Adrenal gland (tissue), 12 donors: ENCODE measurements around the gene PFN1. TPM values are rescaled to one million over a fixed set of nuclear protein-coding genes. Genes with fewer than 3 reads are reported as not detected.

Source experiments
- DNase-seq, 7 donors: peaks; one replicate each; pipeline ENCODE4 v3.0.0-alpha.2; 2019 to 2020
- H3K27ac ChIP-seq, 5 donors: fragments of 200-600 bp; sonication (generic) in 4 of 5; 1 replicate in 3 of 5; 2 replicates in 2 of 5; pipeline versions ENCODE4 v1.5.1 to v1.8.0; 2016 to 2020; ENCODE audit warnings: mild to moderate bottlenecking in 1 of 5
- H3K27me3 ChIP-seq: fragments of 200-600 bp; 2 replicates; pipeline ENCODE4 v1.8.0; 2021
- H3K36me3 ChIP-seq, 2 donors: fragments of 200-600 bp; replicated peaks in 1 of 2; 1 replicate in 1 of 2; 2 replicates in 1 of 2; pipeline versions ENCODE4 v1.5.1 to v1.8.0; 2018 to 2022
- H3K4me1 ChIP-seq, 2 donors: fragments of 200-600 bp; replicated peaks in 1 of 2; 1 replicate in 1 of 2; 2 replicates in 1 of 2; pipeline versions ENCODE4 v1.5.1 to v1.8.0; 2018 to 2021
- H3K4me3 ChIP-seq, 4 donors: fragments of 200-600 bp; sonication (generic) in 3 of 4; one replicate each; pipeline ENCODE4 v1.5.1; 2016 to 2018
- H3K9me3 ChIP-seq, 3 donors: fragments of 200-600 bp; sonication (generic) in 1 of 3; replicated peaks in 1 of 3; 1 replicate in 2 of 3; 2 replicates in 1 of 3; pipeline versions ENCODE4 v1.5.1 to v1.8.0; 2016 to 2021
- POLR2A ChIP-seq, 2 donors: fragments of 450-650 bp; IDR thresholded peaks; one replicate each; pipeline ENCODE4 v1.6.1; 2017; ENCODE audit warnings: antibody characterized with exemption in 2 of 2, mild to moderate bottlenecking in 2 of 2, moderate library complexity in 1 of 2
- WGBS, 4 donors: extraction: QIAGEN DNeasy Blood & Tissue Kit in 2 of 4; methylation state at CpG; one replicate each; pipeline versions ENCODE4 v1.1.5 to v1.1.7; 2013 to 2017; 5-methylcytosine and 5-hydroxymethylcytosine counted together
- intact Hi-C, 2 donors: fragments of 100-400 bp; cut with DNase I; formaldehyde crosslinking; loops; one replicate each; pipeline versions ENCODE4 v1.14.1 to v1.15.0; 2022 to 2023
- microRNA-seq, 3 donors: library from miRNA; unstranded; fragments of <30 nt; microRNA quantifications; one replicate each; pipeline ENCODE4, GENCODE V29; 2017 to 2020
- polyA plus RNA-seq, 3 donors: library from polyadenylated mRNA; stranded (reverse); fragments of 200-250 nt in 2 of 3; fragments of 350-450 nt in 1 of 3; fragmentation: Illumina TruSeq in 1 of 3; extraction: RNeasy Lipid Tissue Mini Kit (QIAGEN cat#74804) in 1 of 3; gene quantifications; one replicate each; pipeline ENCODE4 v1.2.3, GENCODE V29; 2013 to 2014
- small RNA-seq, 2 donors: library from RNA; depleted of rRNA; stranded (forward); fragments of <200 nt; gene quantifications; one replicate each; pipeline ENCODE3, GENCODE V24; 2016
- total RNA-seq, 9 donors: library from RNA; depleted of rRNA in 4 of 9; stranded (reverse); fragments of >200 nt in 4 of 9; fragments of 120-200 nt in 1 of 9; fragmentation: NEBNext Ultra II Directional in 1 of 9; extraction: Animal tissue kit (Norgen Biotek cat#: 25700) in 1 of 9; gene quantifications; one replicate each; pipeline versions ENCODE4 v1.1.0 to v1.2.4, GENCODE V29; 2013 to 2023
- TF ChIP-seq, protein P1 (sequence below), 6 experiments: fragments of 450-650 bp in 4 of 6; fragments of 200-600 bp in 2 of 6; sonication (generic) in 1 of 6; IDR thresholded peaks; 1 replicate in 5 of 6; 2 replicates in 1 of 6; pipeline versions ENCODE4 v1.5.1 to v1.8.0; 2016 to 2021; ENCODE audit warnings: antibody characterized with exemption in 6 of 6, mild to moderate bottlenecking in 2 of 6, moderate library complexity in 1 of 6
- donor health status: healthy with polysubstance abuse.
- donor health status: Bipolar disorder and iron deficiency.
- donor health status: DM: yes; HTN: yes; CAD: no.
- donor health status: DM: no; HTN: no; CAD: no.
- donor health status: DM: no; HTN: no; CAD: no.
- donor health status: DM: yes; HTN: yes; CAD: no.

Gene PFN1
- total and polyA plus RNA-seq, 12 donors, result 310 to 1,056 (median 423) TPM

- intact Hi-C loops, result no loop called here
- Histone ChIP-seq H3K36me3 (peaks cover 0 to 47% of the 10 kb centered on the region in 2 donors), H3K27ac (no peak overlapping the region), H3K4me1 (peaks cover 0 to 9% of the 10 kb centered on the region in 2 donors), H3K4me3 (no peak overlapping the region), H3K9me3 (no peaks in the 10 kb centered on the region), H3K27me3 (no peaks in the 10 kb centered on the region)
- TF ChIP-seq, protein P1, sequence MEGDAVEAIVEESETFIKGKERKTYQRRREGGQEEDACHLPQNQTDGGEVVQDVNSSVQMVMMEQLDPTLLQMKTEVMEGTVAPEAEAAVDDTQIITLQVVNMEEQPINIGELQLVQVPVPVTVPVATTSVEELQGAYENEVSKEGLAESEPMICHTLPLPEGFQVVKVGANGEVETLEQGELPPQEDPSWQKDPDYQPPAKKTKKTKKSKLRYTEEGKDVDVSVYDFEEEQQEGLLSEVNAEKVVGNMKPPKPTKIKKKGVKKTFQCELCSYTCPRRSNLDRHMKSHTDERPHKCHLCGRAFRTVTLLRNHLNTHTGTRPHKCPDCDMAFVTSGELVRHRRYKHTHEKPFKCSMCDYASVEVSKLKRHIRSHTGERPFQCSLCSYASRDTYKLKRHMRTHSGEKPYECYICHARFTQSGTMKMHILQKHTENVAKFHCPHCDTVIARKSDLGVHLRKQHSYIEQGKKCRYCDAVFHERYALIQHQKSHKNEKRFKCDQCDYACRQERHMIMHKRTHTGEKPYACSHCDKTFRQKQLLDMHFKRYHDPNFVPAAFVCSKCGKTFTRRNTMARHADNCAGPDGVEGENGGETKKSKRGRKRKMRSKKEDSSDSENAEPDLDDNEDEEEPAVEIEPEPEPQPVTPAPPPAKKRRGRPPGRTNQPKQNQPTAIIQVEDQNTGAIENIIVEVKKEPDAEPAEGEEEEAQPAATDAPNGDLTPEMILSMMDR (IDR thresholded peaks at IDR 0.05), result no peak
- TF ChIP-seq POLR2A (IDR thresholded peaks at IDR 0.05), result no peak
- DNase-seq, result no peak
- 79 to 85% (median 80%) methylated on average over 9 to 10 of the region's 10 CpGs for WGBS, 4 donors
Observed at GRCh38 chr17:4897198-4897687, 51.1 kb downstream of the PFN1 start.

DNA sequence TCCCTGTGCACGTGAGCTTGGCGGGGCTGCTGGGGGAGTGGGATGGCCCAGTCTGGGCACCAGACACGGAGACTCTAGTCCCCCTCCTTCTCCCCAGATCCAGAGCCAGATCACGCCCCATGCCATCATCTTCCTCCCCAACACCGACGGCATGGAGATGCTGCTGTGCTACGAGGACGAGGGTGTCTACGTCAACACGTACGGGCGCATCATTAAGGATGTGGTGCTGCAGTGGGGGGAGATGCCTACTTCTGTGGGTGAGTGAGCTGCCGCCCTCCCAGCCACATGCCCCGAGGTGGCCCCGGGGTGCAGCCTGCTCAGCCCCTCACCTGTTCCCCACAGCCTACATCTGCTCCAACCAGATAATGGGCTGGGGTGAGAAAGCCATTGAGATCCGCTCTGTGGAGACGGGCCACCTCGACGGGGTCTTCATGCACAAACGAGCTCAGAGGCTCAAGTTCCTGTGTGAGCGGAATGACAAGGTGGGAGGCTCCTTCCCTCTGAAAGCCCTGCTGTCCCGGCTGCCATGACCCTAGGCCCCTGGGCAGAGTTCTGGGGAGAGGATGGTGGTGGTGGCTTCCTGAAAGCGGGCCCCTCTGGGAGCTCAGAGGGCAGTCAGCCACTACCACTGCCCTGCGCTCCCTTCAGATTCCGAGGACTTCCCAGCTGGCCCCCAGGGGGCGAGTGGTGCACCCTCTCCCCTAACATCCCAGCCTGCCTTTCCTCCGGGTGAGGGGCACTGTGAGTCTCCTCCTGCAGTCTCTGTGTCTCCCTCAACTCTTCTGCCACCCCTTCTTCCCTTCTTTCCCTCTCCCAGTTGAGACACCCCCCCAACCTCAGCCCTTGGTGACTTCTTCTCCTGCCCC, 51.8 kb downstream of the PFN1 start:
- H3K4me3 ChIP-seq, result no peak overlapping the region
- peaks cover 0 to 9% of the 10 kb centered on the region in 2 donors for H3K4me1 ChIP-seq
- WGBS, 4 donors, result 92 to 95% (median 93%) methylated on average over 13 to 27 of the region's 27 CpGs
- H3K36me3 ChIP-seq, result peaks cover 0 to 54% of the 10 kb centered on the region in 2 donors
- DNase-seq, result no peak
- TF ChIP-seq, protein P1 (IDR thresholded peaks at IDR 0.05), result no peak
- TF ChIP-seq POLR2A (IDR thresholded peaks at IDR 0.05), result no peak
- no peaks in the 10 kb centered on the region for H3K27me3 ChIP-seq
- no peak overlapping the region for H3K27ac ChIP-seq
- intact Hi-C loops, result no loop called here
- H3K9me3 ChIP-seq, result no peaks in the 10 kb centered on the region

GRCh38 chr17:4895657-4896331, 52.5 kb downstream of the PFN1 start:
- Histone ChIP-seq H3K27ac (no peak overlapping the region), H3K36me3 (peaks cover 0 to 61% of the 10 kb centered on the region in 2 donors), H3K9me3 (no peaks in the 10 kb centered on the region), H3K4me1 (peaks cover 0 to 9% of the 10 kb centered on the region in 2 donors), H3K27me3 (no peaks in the 10 kb centered on the region), H3K4me3 (no peak overlapping the region)
- WGBS, 4 donors, result 73 to 80% (median 77%) methylated on average over 26 to 27 of the region's 27 CpGs
- TF ChIP-seq, protein P1 (IDR thresholded peaks at IDR 0.05), result no peak
- TF ChIP-seq POLR2A (IDR thresholded peaks at IDR 0.05), result no peak
- no peak for DNase-seq
- intact Hi-C loops, result no loop called here

Small RNAs within 50 kb of the gene (microRNA-seq; reads per million reads assigned to microRNA genes)
- 0 reads per million in 3 donors for gene MIR6864
- 0.76 to 0.89 (median 0.85) reads per million in 3 donors for gene MIR6865

Small RNAs within 50 kb of the gene (small RNA-seq; reads per million reads assigned to genes)
- gene MIR6864, result 0 to 0.12 reads per million in 2 donors
- gene MIR6865, result 0 reads per million in 2 donors

Other genes starting within 250 kb of the PFN1 start
- gene PELP1, start 244.4 kb downstream of the PFN1 start, total RNA-seq, result 10 to 100 TPM in 8 of 9 donors, 1 to 10 TPM in 1; 8.4 to 63.7 (median 30.0) TPM
- gene PELP1, start 244.4 kb downstream of the PFN1 start, polyA plus RNA-seq, result 10 to 100 TPM; 15.0 to 87.8 (median 60.9) TPM
- gene ARRB2, start 237.9 kb downstream of the PFN1 start, total RNA-seq, result 10 to 100 TPM; 14.6 to 99.1 (median 55.0) TPM
- 100 to 1,000 TPM in 1 of 3 donors, 10 to 100 TPM in 2; 35.9 to 130 (median 68.9) TPM for gene ARRB2, start 237.9 kb downstream of the PFN1 start, polyA plus RNA-seq
- 10 to 100 TPM; 27.4 to 63.9 (median 45.0) TPM for gene MED11, start 217.1 kb downstream of the PFN1 start, total RNA-seq
- gene MED11, start 217.1 kb downstream of the PFN1 start, polyA plus RNA-seq, result 10 to 100 TPM; 53.7 to 80.5 (median 70.1) TPM
- gene ZMYND15, start 208.7 kb downstream of the PFN1 start, total RNA-seq, result 1 to 10 TPM in 6 of 9 donors, under 1 TPM in 3; 0.18 to 3.2 (median 1.5) TPM
- gene ZMYND15, start 208.7 kb downstream of the PFN1 start, polyA plus RNA-seq, result 1 to 10 TPM in 2 of 3 donors, under 1 TPM in 1; 0.93 to 8.4 (median 3.3) TPM
- 10 to 100 TPM in 8 of 9 donors, 1 to 10 TPM in 1; 2.4 to 50.1 (median 38.2) TPM for gene CXCL16, start 208.6 kb downstream of the PFN1 start, total RNA-seq
- gene CXCL16, start 208.6 kb downstream of the PFN1 start, polyA plus RNA-seq, result 10 to 100 TPM; 19.3 to 45.9 (median 28.8) TPM
- gene TM4SF5, start 176.6 kb downstream of the PFN1 start, total RNA-seq, result under 1 TPM in 2 of 9 donors, not detected in 7; 0.32 to 0.55 TPM
- under 1 TPM in 1 of 3 donors, not detected in 2; 0.17 TPM for gene TM4SF5, start 176.6 kb downstream of the PFN1 start, polyA plus RNA-seq
- gene VMO1, start 162.2 kb downstream of the PFN1 start, total RNA-seq, result 1 to 10 TPM in 8 of 9 donors, under 1 TPM in 1; 0.50 to 6.9 (median 4.2) TPM
- 1 to 10 TPM in 2 of 3 donors, not detected in 1; 5.1 to 9.6 TPM for gene VMO1, start 162.2 kb downstream of the PFN1 start, polyA plus RNA-seq
- gene GLTPD2, start 159.6 kb downstream of the PFN1 start, total RNA-seq, result not detected
- gene GLTPD2, start 159.6 kb downstream of the PFN1 start, polyA plus RNA-seq, result not detected
- gene PSMB6, start 152.4 kb downstream of the PFN1 start, total RNA-seq, result 100 to 1,000 TPM; 112 to 281 (median 150) TPM
- gene PSMB6, start 152.4 kb downstream of the PFN1 start, polyA plus RNA-seq, result 100 to 1,000 TPM in 2 of 3 donors, 10 to 100 TPM in 1; 70.5 to 227 (median 138) TPM
- 10 to 100 TPM in 7 of 9 donors, 1 to 10 TPM in 2; 5.9 to 27.1 (median 16.4) TPM for gene PLD2, start 141.4 kb downstream of the PFN1 start, total RNA-seq
- 10 to 100 TPM in 2 of 3 donors, 1 to 10 TPM in 1; 4.1 to 34.8 (median 19.5) TPM for gene PLD2, start 141.4 kb downstream of the PFN1 start, polyA plus RNA-seq
- gene MINK1, start 115.2 kb downstream of the PFN1 start, total RNA-seq, result 100 to 1,000 TPM in 1 of 9 donors, 10 to 100 TPM in 8; 21.5 to 130 (median 51.7) TPM
- 100 to 1,000 TPM in 1 of 3 donors, 10 to 100 TPM in 2; 35.1 to 135 (median 41.0) TPM for gene MINK1, start 115.2 kb downstream of the PFN1 start, polyA plus RNA-seq
- 1 to 10 TPM in 5 of 9 donors, under 1 TPM in 4; 0.71 to 4.2 (median 1.3) TPM for gene C17orf107, start 49.0 kb downstream of the PFN1 start, total RNA-seq
- gene C17orf107, start 49.0 kb downstream of the PFN1 start, polyA plus RNA-seq, result 1 to 10 TPM in 1 of 3 donors, under 1 TPM in 2; 0.42 to 1.1 (median 0.47) TPM
- gene CHRNE, start 45.4 kb downstream of the PFN1 start, total RNA-seq, result 1 to 10 TPM in 2 of 9 donors, under 1 TPM in 5, not detected in 2; 0.30 to 7.2 (median 0.55) TPM
- under 1 TPM; 0.33 to 0.91 (median 0.56) TPM for gene CHRNE, start 45.4 kb downstream of the PFN1 start, polyA plus RNA-seq
- gene GP1BA, start 16.3 kb downstream of the PFN1 start, total RNA-seq, result under 1 TPM in 2 of 9 donors, not detected in 7; 0.08 to 0.17 TPM
- gene GP1BA, start 16.3 kb downstream of the PFN1 start, polyA plus RNA-seq, result not detected
- 10 to 100 TPM; 60.2 to 77.7 (median 68.0) TPM for gene SLC25A11, start 8.5 kb downstream of the PFN1 start, total RNA-seq
- gene SLC25A11, start 8.5 kb downstream of the PFN1 start, polyA plus RNA-seq, result 10 to 100 TPM; 37.8 to 57.1 (median 40.3) TPM
- gene RNF167, start 8.3 kb downstream of the PFN1 start, total RNA-seq, result 100 to 1,000 TPM in 4 of 9 donors, 10 to 100 TPM in 5; 46.7 to 130 (median 88.8) TPM
- gene RNF167, start 8.3 kb downstream of the PFN1 start, polyA plus RNA-seq, result 100 to 1,000 TPM; 134 to 252 (median 240) TPM
- gene ENO3, start 2.6 kb upstream of the PFN1 start, total RNA-seq, result 10 to 100 TPM in 3 of 9 donors, 1 to 10 TPM in 6; 1.6 to 76.6 (median 4.7) TPM
- gene ENO3, start 2.6 kb upstream of the PFN1 start, polyA plus RNA-seq, result 10 to 100 TPM in 2 of 3 donors, 1 to 10 TPM in 1; 2.5 to 64.8 (median 22.0) TPM
- gene SPAG7, start 19.3 kb upstream of the PFN1 start, total RNA-seq, result 100 to 1,000 TPM in 1 of 9 donors, 10 to 100 TPM in 8; 44.3 to 120 (median 73.1) TPM
- 100 to 1,000 TPM in 1 of 3 donors, 10 to 100 TPM in 2; 67.1 to 114 (median 82.9) TPM for gene SPAG7, start 19.3 kb upstream of the PFN1 start, polyA plus RNA-seq
- gene CAMTA2, start 39.1 kb upstream of the PFN1 start, total RNA-seq, result 10 to 100 TPM in 8 of 9 donors, 1 to 10 TPM in 1; 6.9 to 70.6 (median 22.7) TPM
- gene CAMTA2, start 39.1 kb upstream of the PFN1 start, polyA plus RNA-seq, result 100 to 1,000 TPM in 1 of 3 donors, 10 to 100 TPM in 2; 26.4 to 190 (median 93.4) TPM
- 1 to 10 TPM in 3 of 9 donors, under 1 TPM in 4, not detected in 2; 0.44 to 2.5 (median 0.98) TPM for gene INCA1, start 49.0 kb upstream of the PFN1 start, total RNA-seq
- 1 to 10 TPM; 1.2 to 6.2 (median 3.0) TPM for gene INCA1, start 49.0 kb upstream of the PFN1 start, polyA plus RNA-seq
- 10 to 100 TPM; 20.9 to 91.0 (median 61.9) TPM for gene KIF1C, start 49.4 kb upstream of the PFN1 start, total RNA-seq
- gene KIF1C, start 49.4 kb upstream of the PFN1 start, polyA plus RNA-seq, result 10 to 100 TPM; 16.2 to 40.3 (median 36.9) TPM
- gene SLC52A1, start 86.9 kb upstream of the PFN1 start, total RNA-seq, result under 1 TPM in 1 of 9 donors, not detected in 8; 0.40 TPM
- under 1 TPM in 1 of 3 donors, not detected in 2; 0.24 TPM for gene SLC52A1, start 86.9 kb upstream of the PFN1 start, polyA plus RNA-seq
- 1 to 10 TPM; 2.9 to 6.9 (median 4.4) TPM for gene ZFP3, start 129.9 kb upstream of the PFN1 start, total RNA-seq
- 1 to 10 TPM; 1.6 to 8.4 (median 1.8) TPM for gene ZFP3, start 129.9 kb upstream of the PFN1 start, polyA plus RNA-seq
- gene ZNF232, start 163.3 kb upstream of the PFN1 start, total RNA-seq, result 10 to 100 TPM in 1 of 9 donors, 1 to 10 TPM in 8; 3.6 to 10.3 (median 6.6) TPM
- 10 to 100 TPM in 1 of 3 donors, 1 to 10 TPM in 2; 4.9 to 14.6 (median 7.1) TPM for gene ZNF232, start 163.3 kb upstream of the PFN1 start, polyA plus RNA-seq
- gene USP6, start 167.5 kb upstream of the PFN1 start, total RNA-seq, result under 1 TPM in 6 of 9 donors, not detected in 3; 0.04 to 0.40 (median 0.15) TPM
- under 1 TPM; 0.07 to 0.08 (median 0.07) TPM for gene USP6, start 167.5 kb upstream of the PFN1 start, polyA plus RNA-seq
- gene ZNF594, start 243.3 kb upstream of the PFN1 start, total RNA-seq, result 10 to 100 TPM in 1 of 9 donors, 1 to 10 TPM in 7, under 1 TPM in 1; 0.72 to 16.4 (median 5.6) TPM
- 1 to 10 TPM; 1.1 to 4.9 (median 2.7) TPM for gene ZNF594, start 243.3 kb upstream of the PFN1 start, polyA plus RNA-seq